GM12865 (cell line): ENCODE data around the gene CD47.

Experiments
- DNase-seq: peaks from one replicate; pipeline ENCODE4 v3.0.0; 2010; ENCODE audit warnings: low read depth
- H3K4me3 ChIP-seq: 2 replicates; pipeline ENCODE4 v1.5.1; 2011; ENCODE audit warnings: mild to moderate bottlenecking, low read depth, low read length, control low read depth
- CTCF ChIP-seq: IDR thresholded peaks from 2 replicates; pipeline ENCODE4 v1.5.1; 2011; ENCODE audit warnings: low read length, control low read depth, low read depth, inconsistent platforms; ENCODE audit not compliant: insufficient read depth; ENCODE audit errors: missing control alignments

CD47 gene

GRCh38 chr3:108131475-108132134 lies 40.8 kb upstream of the CD47 start:
- no peak overlapping the region for H3K4me3 ChIP-seq
- no peak for TF ChIP-seq CTCF

GRCh38 chr3:108130701-108131474 lies 40.1 kb upstream of the CD47 start:
- TF ChIP-seq CTCF = no peak
- no peak overlapping the region for H3K4me3 ChIP-seq
- DNase-seq = no peak

More at GRCh38 chr3:108131475-108132134, 40.8 kb upstream of the CD47 start:
- no peak for DNase-seq

GRCh38 chr3:108130236-108130635 lies 39.4 kb upstream of the CD47 start:
- TF ChIP-seq CTCF = no peak
- H3K4me3 ChIP-seq = no peak overlapping the region
- DNase-seq = no peak

GRCh38 chr3:108127301-108127988 lies 36.6 kb upstream of the CD47 start:
- TF ChIP-seq CTCF = no peak
- DNase-seq = peak; percentile 76
- H3K4me3 ChIP-seq = peak overlapping the region; percentile 66

- peak overlapping the region; percentile 66 for H3K4me3 ChIP-seq
- no peak for TF ChIP-seq CTCF
- DNase-seq = no peak
These were observed 35.5 kb upstream of the CD47 start for GRCh38 chr3:108126348-108126747.

GRCh38 chr3:108125550-108126071 lies 34.8 kb upstream of the CD47 start:
- H3K4me3 ChIP-seq = peak overlapping the region; percentile 66
- no peak for TF ChIP-seq CTCF
- peak; percentile 92 for DNase-seq
